ENCODE measurements around the gene GMPR2.

GMPR2 gene

GRCh38 chr14:24270537-24271133, 37.9 kb downstream of the GMPR2 start:
- no peak for DNase-seq

- peak; percentile 89 to 91 for DNase-seq
Measured at GRCh38 chr14:24271134-24271833, 38.6 kb downstream of the GMPR2 start, which contains the start of gene RABGGTA. TSS of gene RABGGTA (minus strand) at chr14:24271597. CDS start at chr14:24271115, 482 bp downstream.

DNA sequence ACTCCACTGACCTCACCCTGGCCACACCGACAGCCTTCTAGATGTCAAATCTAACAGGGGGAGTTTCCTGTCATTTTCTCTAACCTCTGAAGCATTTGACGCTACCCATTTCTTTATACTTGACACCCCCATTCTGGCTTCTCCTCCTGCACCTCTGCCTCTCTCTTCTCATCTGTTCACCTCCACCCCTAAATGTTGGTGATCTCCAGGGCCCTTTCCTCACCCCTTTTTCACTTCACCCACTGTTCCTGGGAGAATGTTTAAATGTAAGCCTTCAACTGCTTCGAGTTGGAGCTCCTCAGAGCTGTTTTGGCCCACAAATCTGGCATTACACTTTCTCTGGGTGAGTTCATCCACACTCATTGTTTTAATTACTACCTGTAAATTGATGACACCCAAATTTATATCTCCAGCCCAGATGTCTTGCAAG, 39.1 kb downstream of the GMPR2 start:
- DNase-seq: no peak

- no peak for DNase-seq
Measured at GRCh38 chr14:24272467-24272866, 39.7 kb downstream of the GMPR2 start.

DNA sequence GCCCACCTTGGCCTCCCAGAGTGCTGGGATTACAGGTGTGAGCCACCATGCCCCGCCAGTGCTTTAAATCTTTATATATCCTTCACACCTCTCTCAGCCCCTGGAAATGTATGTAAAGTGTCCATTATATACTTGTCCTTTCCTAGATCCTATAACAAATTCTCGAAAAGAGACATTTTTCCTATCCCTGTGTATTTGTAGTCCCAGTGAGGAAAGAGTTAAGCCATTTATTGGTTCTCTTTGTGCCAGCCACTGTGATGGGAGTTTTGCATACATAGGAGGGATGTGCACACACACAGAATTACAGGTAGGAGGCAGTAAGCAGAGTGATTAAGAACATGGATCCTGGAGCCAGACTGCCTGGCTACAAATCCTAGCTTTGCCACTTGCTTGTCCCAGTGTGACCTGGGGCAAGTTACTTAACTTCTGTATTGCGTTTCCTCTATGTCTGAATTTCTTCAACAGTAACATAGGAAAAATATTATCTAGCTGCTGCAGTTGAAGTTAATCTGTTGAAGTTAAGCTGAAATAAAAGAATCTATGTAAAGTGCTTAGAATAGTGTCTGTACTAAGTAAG, 40.8 kb downstream of the GMPR2 start:
- DNase-seq: no peak

DNA sequence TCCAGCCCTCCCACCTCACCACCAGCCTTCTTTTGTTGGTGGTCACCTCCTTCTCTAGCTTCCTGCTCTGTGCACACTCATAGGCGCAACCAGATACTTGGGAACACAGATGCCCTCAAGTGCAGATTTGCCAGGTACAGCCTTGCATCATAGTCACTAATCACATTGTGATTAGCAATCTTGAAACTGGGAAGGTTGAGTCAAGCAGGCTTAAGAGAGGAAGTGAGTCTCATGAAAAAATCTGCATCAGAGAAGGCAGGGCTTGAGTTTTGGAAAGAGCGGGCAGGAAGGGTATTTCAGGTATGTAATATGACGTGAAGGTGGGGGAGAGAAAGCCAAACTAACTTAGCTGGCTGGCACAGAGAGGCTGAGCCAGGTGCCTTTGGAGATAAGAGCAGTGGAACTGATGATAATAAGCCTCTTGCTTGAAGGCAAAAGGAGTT, 41.4 kb downstream of the GMPR2 start:
- DNase-seq: peak; percentile 61 to 67

DNA sequence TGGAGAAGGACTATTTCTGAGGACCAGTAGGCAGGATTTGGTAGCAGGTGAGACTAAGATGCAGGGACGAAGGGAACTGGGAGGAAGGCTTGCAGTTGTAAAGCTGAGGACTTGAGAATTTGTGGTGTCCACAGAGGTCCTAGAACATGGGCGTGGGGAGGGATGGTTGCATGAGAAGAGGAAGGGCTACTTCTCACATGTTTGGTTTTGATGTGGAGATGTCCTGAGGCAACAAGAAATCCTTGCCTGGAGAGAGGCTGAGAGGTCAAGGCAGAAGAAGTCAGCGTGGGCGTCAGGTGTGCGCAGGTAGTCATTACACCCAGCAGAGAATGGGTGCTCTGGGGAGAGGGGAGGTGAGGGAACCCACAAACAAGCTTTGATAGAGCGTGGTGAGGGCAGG, 44.3 kb downstream of the GMPR2 start:
- no peak for DNase-seq

DNA sequence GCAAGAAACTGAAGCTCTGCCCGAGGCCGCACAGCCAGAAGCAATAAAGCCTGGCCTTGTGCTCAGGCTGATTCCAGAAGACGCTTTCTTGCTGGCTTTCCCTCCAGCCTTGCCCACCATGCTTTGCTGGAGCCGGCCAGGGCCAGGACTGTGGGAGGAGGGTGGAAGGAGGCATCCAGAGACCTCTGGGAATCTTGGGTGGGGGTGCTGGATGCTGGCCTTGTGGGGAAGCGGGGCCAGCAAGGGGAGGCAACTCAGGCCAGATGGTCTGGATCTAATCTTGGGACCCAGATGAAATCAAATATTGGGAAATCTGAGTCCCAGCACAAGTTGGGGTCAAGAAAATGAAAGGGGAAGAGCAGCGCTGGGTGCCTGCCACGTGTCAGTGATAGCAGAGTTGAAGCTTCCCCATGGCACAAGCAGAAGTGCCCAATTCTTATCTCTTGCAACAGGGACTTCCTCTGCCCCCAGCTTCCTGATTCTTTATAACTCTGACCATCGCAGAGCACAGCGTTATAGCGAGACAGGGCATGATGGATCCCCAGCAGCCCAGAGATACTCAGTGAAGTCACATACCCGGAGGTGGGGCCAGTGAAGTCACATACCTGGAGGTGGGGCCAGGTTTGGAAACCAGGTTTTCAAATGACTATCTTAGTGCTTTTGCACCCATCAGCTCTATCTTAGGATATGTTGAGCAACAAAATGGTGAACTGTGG, 45.0 kb downstream of the GMPR2 start:
- peak in 1 of 2 experiments; percentile 39 for DNase-seq

DNA sequence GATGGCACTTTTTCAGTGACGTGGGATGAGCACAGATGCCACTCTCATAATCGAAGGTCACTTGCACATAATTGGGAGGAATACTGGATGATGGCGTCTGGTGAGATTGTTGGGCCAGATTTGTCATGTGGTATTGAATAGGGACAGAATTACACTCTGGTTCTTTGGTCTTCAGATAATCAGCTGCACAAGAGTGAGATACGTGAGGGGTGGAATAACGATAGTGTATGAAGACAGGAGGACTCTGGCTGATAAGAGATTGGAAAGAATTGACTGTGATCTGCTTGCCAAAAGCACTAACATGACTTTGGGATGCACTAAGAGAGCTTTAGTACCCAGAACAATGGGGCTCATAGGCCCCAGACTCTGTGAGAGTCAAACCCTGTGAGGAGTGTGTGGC, 45.7 kb downstream of the GMPR2 start:
- DNase-seq: no peak

DNA sequence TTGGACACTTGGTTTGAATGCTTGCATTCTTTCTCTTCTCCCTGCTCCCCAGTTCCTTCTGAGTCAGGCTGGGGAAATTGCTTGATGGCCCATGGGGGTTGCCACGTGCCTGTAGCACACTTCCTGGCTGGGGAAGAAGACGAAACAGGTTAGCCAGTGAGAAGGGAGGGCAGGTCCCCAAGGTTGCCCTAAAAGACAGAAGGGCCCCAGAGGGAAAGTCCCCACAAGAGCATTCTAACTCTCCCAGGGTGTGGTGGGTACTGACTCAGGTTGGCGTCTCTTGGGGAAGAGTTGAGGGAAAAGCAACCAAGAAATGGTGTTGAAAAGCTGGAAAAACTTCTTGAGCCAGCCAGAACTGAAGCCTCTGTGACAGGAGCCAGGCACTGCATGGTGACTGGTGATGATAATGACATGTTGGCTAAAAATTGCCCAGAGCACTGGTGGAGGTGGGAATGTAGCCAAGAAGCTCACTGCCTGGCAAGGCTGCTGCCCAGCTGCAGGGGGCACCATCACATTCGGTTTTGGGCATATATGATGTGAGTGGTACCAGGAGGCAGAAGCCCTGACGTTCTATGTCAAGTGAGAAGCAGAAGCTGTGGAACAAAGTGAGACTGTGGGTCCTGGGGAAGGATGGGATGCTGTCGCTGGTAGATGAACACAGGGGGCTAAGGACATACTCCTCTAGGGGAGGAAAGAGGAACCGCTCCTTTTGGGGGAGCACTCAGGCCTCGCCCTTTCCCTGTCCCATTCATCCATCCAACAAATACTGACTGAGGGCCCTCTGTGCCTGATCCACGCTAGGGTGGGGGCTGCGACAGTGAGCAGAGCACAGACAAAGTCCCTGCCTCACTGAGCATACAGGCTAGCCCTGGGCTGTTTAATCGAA, 46.8 kb downstream of the GMPR2 start:
- peak; percentile 65 to 68 for DNase-seq

GRCh38 chr14:24280797-24281460, 48.2 kb downstream of the GMPR2 start:
- DNase-seq: no peak

GRCh38 chr14:24281636-24282035, 48.9 kb downstream of the GMPR2 start:
- no peak for DNase-seq

- no peak for DNase-seq
Measured at GRCh38 chr14:24282736-24283135, 50.0 kb downstream of the GMPR2 start.

- no peak for DNase-seq
Measured at GRCh38 chr14:24283796-24284460, 51.2 kb downstream of the GMPR2 start.

DNA sequence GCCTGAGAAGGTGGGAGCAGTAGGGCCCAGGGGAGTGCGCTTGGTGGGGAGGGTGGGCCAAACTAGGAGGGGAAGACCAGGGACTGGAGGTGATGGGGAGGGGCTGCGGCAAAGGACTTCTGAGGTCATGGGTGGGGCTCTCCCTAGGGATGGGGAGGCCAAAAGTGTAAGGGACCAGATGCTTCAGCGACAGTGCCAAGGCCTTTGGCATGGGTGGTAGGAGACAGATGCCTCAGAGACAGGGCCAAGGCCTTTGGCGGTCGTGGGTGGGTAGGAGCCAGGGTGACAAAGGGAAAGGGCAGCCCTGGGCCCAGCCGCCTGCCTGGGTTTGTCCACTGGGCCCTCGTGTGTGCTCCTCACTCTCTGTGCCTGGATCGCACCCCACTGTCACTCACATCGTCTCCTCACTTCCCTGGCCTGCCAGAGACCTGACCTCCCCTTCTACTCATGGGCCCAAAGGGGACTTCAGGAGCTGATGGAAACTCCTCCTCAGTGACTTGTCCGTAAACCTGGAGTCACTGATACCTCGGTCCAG, 51.8 kb downstream of the GMPR2 start:
- DNase-seq: no peak

GRCh38 chr14:24285351-24285750, 52.6 kb downstream of the GMPR2 start:
- no peak for DNase-seq

DNA sequence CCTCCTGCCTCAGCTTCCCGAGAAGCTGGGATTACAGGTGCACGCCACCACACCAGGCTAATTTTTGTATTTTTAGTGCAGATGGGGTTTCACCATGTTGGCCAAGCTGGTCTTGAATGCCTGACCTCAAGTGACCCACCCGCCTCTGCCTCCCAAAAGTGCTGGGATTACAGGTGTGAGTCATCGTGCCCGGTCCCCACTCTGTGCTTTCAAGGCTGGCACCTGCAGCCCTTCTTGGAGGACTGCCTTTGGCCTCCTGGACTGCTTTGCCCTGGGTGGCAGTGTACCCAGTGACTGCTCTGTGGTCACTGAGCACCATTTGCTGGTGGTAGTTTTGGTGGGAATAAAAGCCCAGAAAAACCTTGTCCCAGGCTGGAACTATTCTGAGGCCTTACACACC, 54.3 kb downstream of the GMPR2 start:
- no peak for DNase-seq
